BE2C (cell line): Measurements from ENCODE around the gene FILIP1.

Experiments used
- DNase-seq: peaks from one replicate; pipeline ENCODE4 v3.0.0-alpha.2; 2020
- H3K27me3 ChIP-seq: fragments of 250-450 bp; sonication (Bioruptor Pico); 2 replicates; pipeline ENCODE4 v1.5.1; 2020; ENCODE audit warnings: mild to moderate bottlenecking
- H3K36me3 ChIP-seq: fragments of 250-450 bp; sonication (Bioruptor Pico); 2 replicates; pipeline ENCODE4 v1.5.1; 2020; ENCODE audit warnings: mild to moderate bottlenecking
- H3K4me1 ChIP-seq: fragments of 250-450 bp; sonication (Bioruptor Pico); 2 replicates; pipeline ENCODE4 v1.5.1; 2020
- H3K4me3 ChIP-seq: 2 replicates; pipeline ENCODE4 v1.5.1; 2011; ENCODE audit warnings: low read depth, low read length
- H3K9me3 ChIP-seq: fragments of 250-450 bp; sonication (Bioruptor Pico); 2 replicates; pipeline ENCODE4 v1.5.1; 2020
- CTCF ChIP-seq: IDR thresholded peaks from 2 replicates; pipeline ENCODE4 v1.5.1; 2012; ENCODE audit warnings: mild to moderate bottlenecking, low read depth, low read length

FILIP1 gene

DNA sequence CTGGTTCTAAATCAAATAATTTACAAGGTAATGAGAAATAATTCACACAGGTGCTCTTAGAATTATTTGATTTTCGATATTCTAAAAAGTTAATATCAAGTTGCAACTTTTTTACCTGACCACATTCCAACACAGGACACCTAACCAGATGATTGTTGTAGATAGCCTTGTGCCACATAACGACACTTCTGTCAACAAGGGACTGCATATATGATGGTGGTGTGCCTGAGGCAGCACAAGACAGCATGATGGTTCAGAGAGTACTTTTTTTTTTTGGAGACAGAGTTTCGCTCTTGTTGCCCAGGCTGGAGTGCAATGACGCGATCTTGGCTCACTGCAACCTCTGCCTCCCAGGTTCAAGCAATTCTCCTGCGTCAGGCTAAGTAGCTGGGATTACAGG is 142.8 kb downstream of the FILIP1 start:
- Histone ChIP-seq H3K4me1 (peaks cover 12% of the 10 kb centered on the region), H3K4me3 (no peak overlapping the region), H3K36me3 (no peaks in the 10 kb centered on the region), H3K9me3 (no peaks in the 10 kb centered on the region), H3K27me3 (no peaks in the 10 kb centered on the region)
- no peak for DNase-seq
- TF ChIP-seq CTCF, result no peak

DNA sequence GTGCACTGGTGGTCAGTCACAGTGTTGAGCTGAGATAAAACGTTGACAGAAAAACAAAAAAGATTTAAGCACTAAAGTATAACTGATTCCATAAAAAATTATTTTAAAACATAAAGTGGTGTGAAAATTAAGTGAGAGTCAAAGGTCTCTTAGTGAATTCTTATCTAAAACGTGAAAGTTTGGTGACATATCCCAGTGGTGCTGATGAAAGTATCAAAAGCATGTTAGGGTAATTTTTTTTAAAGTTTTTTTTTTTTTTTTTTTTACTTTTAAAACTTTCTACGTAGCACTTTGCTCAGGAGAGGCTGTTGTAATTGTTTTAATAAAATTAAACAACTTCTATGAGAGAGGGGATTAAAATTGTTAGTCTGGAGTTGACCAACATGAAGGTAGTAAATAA is 143.4 kb downstream of the FILIP1 start:
- no peaks in the 10 kb centered on the region for H3K9me3 ChIP-seq
- no peak for TF ChIP-seq CTCF
- H3K4me3 ChIP-seq, result peak overlapping the region; percentile 78; the same call in 1 of the 2 replicates
- DNase-seq, result no peak
- H3K36me3 ChIP-seq, result no peaks in the 10 kb centered on the region
- H3K27me3 ChIP-seq, result no peaks in the 10 kb centered on the region
- peaks cover 16% of the 10 kb centered on the region for H3K4me1 ChIP-seq

DNA sequence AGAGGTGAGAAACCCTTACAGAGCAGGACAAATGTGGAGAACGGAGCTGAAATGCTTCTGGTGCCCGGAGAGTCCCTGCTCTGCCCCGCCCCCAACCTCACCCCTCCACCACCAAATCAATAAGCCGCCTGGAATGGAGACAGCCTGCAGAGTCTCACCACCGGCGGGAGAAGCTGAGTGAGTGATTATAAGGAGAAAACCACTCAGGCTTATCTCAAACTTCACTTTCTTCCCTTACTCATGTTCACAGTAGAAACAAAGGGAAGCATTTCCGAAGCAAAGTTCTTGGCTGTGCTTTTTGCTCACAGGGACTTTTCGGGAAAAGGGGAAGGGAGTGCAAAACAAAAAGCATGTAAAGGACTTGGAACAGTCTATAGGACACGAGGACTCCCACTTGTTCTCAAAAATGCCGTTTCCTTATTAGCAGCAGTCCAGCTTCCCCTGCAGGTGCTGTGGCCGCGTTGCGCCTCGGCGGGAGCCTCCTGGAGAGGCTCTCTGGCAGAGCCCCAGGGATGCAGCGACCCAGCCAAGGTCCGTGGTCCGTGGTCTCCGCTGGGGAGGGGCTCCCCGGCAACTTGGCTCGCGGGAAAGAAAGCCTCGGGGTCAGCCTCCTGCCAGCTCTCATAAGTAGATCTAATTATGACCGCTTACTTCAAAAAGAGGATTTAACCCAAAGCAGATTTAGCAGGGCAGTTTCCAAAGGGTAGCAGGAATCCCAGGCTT is 144.2 kb downstream of the FILIP1 start:
- TF ChIP-seq CTCF, result peak; percentile 23; the same call in 1 of the 2 replicates
- H3K27me3 ChIP-seq, result no peaks in the 10 kb centered on the region
- H3K4me1 ChIP-seq, result peaks cover 21% of the 10 kb centered on the region
- no peaks in the 10 kb centered on the region for H3K36me3 ChIP-seq
- H3K4me3 ChIP-seq, result peak overlapping the region; percentile 78
- H3K9me3 ChIP-seq, result no peaks in the 10 kb centered on the region
- peak; percentile 53 for DNase-seq

DNA sequence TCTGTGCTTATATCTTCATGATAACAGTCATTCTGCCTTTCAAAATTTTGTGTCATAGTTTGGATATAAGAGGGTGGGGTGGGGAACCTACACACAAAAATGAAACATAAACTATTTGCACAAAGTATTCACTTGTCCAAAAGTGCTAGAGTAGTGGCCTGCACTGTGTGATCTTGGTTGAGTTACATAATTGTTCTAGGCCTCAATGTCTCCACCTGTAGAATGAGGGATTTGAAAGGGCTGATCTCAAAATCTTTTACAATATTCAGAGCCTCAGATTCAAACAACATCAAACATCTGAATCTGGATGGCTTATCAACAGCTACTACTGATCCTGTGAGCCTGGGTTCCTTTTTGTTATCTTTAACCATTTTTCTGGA is 144.7 kb downstream of the FILIP1 start:
- H3K36me3 ChIP-seq, result no peaks in the 10 kb centered on the region
- no peak for DNase-seq
- H3K27me3 ChIP-seq, result no peaks in the 10 kb centered on the region
- H3K4me3 ChIP-seq, result peak overlapping the region; percentile 78
- H3K4me1 ChIP-seq, result peaks cover 21% of the 10 kb centered on the region
- no peaks in the 10 kb centered on the region for H3K9me3 ChIP-seq
- TF ChIP-seq CTCF, result no peak

- Histone ChIP-seq H3K27me3 (no peaks in the 10 kb centered on the region), H3K9me3 (no peaks in the 10 kb centered on the region), H3K4me3 (no peak overlapping the region), H3K4me1 (peaks cover 21% of the 10 kb centered on the region), H3K36me3 (no peaks in the 10 kb centered on the region)
- TF ChIP-seq CTCF, result no peak
- DNase-seq, result no peak
Measured at GRCh38 chr6:75347898-75348610, 145.5 kb downstream of the FILIP1 start.

DNA sequence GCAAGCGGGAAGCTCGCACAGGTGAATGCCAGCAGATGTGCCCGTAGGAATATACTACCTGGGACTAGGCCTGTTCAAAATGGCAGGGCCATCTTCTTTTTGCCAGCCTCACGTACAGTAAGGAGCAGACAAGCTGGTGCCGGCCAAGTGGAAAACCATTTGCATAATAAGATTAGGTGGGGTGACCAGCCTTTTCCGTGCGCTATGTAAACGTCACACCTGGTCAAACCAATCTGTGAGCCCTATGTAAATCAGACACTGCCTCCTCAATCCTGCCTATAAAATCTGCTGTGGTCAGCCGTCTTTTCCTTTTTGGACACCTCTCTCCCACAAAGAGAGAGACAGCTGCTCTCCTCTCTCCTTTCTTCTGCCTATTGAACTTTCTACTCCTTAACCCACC is 148.2 kb downstream of the FILIP1 start:
- TF ChIP-seq CTCF, result no peak
- Histone ChIP-seq H3K27me3 (no peaks in the 10 kb centered on the region), H3K4me3 (no peak overlapping the region), H3K36me3 (no peaks in the 10 kb centered on the region), H3K4me1 (peaks cover 21% of the 10 kb centered on the region), H3K9me3 (no peaks in the 10 kb centered on the region)
- DNase-seq, result peak; percentile 81
